ENCODE data around the gene TAS1R3. TPM values are rescaled to one million over a fixed set of nuclear protein-coding genes. Genes with fewer than 3 reads are reported as not detected.

TAS1R3 gene
- total RNA-seq, 1 experiment from 2014 or later: 0.22 TPM

DNA sequence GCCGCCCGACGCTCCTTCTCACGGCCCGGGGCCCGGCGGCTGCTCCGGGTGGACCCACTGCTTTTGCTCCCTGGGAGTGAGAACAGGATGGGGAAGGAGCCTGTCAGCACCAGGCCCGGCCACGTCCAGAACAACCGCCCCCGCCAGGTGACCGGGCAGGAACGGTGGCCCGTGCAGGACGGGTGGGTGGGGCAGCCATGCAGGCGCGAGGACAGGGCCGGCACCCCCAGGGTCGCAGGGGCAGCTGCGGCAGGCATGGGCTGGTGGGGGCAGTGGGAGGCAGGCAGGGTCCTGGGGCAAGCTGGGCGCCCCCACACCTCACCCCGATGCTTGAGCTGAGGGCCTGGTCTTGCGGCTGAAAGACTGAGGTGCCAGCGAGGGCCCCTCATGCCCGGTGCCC, 5.4 kb downstream of the TAS1R3 start:
- Mint-ChIP-seq H3K4me1 (no peaks in the 10 kb centered on the region), H3K27ac (no peak overlapping the region), H3K36me3 (peaks cover 15% of the 10 kb centered on the region), H3K4me3 (no peak overlapping the region), H3K9me3 (peaks cover 8% of the 10 kb centered on the region), H3K27me3 (ENCODE audit: low read depth) (no peaks in the 10 kb centered on the region)
- POLR2A ChIA-PET: no interaction called here
- DNase-seq (ENCODE audit: low spot score) (no peak), ATAC-seq (no peak)
- CTCF ChIA-PET: no interaction called here
- no peak for TF ChIP-seq SP1 (CRISPR knock-in tag; conservative IDR thresholded peaks at IDR 0.05)
- no peak for TF ChIP-seq TEAD4 (CRISPR knock-in tag; IDR thresholded peaks at IDR 0.05)
- TF ChIP-seq CDX4 (CRISPR knock-in tag; IDR thresholded peaks at IDR 0.05; ENCODE audit: borderline replicate concordance): no peak
- TF ChIP-seq OVOL2 (CRISPR knock-in tag; IDR thresholded peaks at IDR 0.05; ENCODE audit: borderline replicate concordance): no peak
- no peak for TF ChIP-seq NFYB (CRISPR knock-in tag; conservative IDR thresholded peaks at IDR 0.05; ENCODE audit: low read depth)
- TF ChIP-seq E2F4 (CRISPR knock-in tag; IDR thresholded peaks at IDR 0.05; ENCODE audit: borderline replicate concordance, low read depth): no peak
- no peak for TF ChIP-seq ZNF396 (CRISPR knock-in tag; IDR thresholded peaks at IDR 0.05; ENCODE audit: borderline replicate concordance)
- TF ChIP-seq, protein P1, sequence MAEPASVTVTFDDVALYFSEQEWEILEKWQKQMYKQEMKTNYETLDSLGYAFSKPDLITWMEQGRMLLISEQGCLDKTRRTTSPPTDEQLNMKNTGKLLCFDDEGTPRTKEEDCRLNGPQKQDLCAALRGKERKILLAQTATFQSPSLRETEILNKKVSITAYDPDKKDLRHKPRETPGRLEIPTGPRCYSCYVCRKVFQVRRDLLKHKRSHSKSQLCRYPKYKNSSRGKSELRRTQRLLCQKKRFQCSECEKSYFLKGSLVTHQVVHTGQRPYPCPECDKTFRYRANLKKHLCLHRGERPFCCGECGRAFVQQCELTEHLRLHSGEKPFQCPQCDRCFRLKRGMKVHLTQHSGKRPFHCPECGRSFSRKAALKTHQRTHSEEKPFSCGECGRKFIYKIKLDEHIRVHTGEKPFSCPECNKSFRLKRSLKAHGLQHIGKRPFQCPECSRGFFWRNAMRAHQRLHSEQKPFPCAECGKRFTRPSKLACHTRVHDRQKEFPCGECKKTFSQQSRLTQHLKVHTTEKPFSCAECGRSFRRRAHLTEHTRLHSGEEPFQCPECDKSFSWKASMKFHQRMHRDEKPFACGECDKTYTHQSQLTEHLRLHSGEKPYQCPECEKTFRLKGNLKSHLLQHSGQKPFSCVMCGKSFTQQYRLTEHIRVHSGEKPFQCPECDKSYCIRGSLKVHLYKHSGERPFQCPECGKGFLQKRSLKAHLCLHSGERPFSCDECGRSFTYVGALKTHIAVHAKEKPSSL (CRISPR knock-in tag; conservative IDR thresholded peaks at IDR 0.05): no peak
- TF ChIP-seq, protein P2, sequence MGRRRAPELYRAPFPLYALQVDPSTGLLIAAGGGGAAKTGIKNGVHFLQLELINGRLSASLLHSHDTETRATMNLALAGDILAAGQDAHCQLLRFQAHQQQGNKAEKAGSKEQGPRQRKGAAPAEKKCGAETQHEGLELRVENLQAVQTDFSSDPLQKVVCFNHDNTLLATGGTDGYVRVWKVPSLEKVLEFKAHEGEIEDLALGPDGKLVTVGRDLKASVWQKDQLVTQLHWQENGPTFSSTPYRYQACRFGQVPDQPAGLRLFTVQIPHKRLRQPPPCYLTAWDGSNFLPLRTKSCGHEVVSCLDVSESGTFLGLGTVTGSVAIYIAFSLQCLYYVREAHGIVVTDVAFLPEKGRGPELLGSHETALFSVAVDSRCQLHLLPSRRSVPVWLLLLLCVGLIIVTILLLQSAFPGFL (CRISPR knock-in tag; IDR thresholded peaks at IDR 0.05; ENCODE audit: borderline replicate concordance): no peak
- no peak for TF ChIP-seq ZNF281 (CRISPR knock-in tag; IDR thresholded peaks at IDR 0.05)
- TF ChIP-seq USF1 (CRISPR knock-in tag; IDR thresholded peaks at IDR 0.05): no peak
- no peak for TF ChIP-seq NFATC4 (CRISPR knock-in tag; IDR thresholded peaks at IDR 0.05)
- no peak for TF ChIP-seq FOXP1 (CRISPR knock-in tag; IDR thresholded peaks at IDR 0.05; ENCODE audit: borderline replicate concordance)
- TF ChIP-seq CREB1 (CRISPR knock-in tag; IDR thresholded peaks at IDR 0.05): no peak

- Mint-ChIP-seq H3K36me3 (peaks cover 17% of the 10 kb centered on the region), H3K4me1 (no peaks in the 10 kb centered on the region), H3K4me3 (no peak overlapping the region), H3K9me3 (peaks cover 8% of the 10 kb centered on the region), H3K27ac (no peak overlapping the region), H3K27me3 (ENCODE audit: low read depth) (no peaks in the 10 kb centered on the region)
- CTCF ChIA-PET: interaction anchor here (0.9 to 1.7 kb wide), 4 partner anchors 11 to 62 kb away, joined by 4 to 18 read pairs (median 4); partner anchors contain the start of gene CCNL2
- DNase-seq (ENCODE audit: low spot score) (no peak), ATAC-seq (no peak)
- POLR2A ChIA-PET: interaction anchor here (1.1 kb wide), 1 partner anchor 11 kb away, joined by 5 read pairs; no protein-coding TSS in a partner anchor
- TF ChIP-seq ZNF138 (CRISPR knock-in tag; conservative IDR thresholded peaks at IDR 0.05) (no peak), EMX1 (CRISPR knock-in tag; IDR thresholded peaks at IDR 0.05) (no peak), FOXP4 (CRISPR knock-in tag; IDR thresholded peaks at IDR 0.05) (no peak), MAX (CRISPR knock-in tag; IDR thresholded peaks at IDR 0.05) (no peak)
- TF ChIP-seq, protein P3, sequence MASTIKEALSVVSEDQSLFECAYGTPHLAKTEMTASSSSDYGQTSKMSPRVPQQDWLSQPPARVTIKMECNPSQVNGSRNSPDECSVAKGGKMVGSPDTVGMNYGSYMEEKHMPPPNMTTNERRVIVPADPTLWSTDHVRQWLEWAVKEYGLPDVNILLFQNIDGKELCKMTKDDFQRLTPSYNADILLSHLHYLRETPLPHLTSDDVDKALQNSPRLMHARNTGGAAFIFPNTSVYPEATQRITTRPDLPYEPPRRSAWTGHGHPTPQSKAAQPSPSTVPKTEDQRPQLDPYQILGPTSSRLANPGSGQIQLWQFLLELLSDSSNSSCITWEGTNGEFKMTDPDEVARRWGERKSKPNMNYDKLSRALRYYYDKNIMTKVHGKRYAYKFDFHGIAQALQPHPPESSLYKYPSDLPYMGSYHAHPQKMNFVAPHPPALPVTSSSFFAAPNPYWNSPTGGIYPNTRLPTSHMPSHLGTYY (CRISPR knock-in tag; IDR thresholded peaks at IDR 0.05): no peak
- TF ChIP-seq, protein P4, sequence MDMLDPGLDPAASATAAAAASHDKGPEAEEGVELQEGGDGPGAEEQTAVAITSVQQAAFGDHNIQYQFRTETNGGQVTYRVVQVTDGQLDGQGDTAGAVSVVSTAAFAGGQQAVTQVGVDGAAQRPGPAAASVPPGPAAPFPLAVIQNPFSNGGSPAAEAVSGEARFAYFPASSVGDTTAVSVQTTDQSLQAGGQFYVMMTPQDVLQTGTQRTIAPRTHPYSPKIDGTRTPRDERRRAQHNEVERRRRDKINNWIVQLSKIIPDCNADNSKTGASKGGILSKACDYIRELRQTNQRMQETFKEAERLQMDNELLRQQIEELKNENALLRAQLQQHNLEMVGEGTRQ (CRISPR knock-in tag; IDR thresholded peaks at IDR 0.05): no peak
Measured at GRCh38 chr1:1336931-1337792, 6.1 kb downstream of the TAS1R3 start.

Data from WTC11 (cell line).